ENCODE data around the gene TMEM127.
A peak's percentile ranks its signal among the peaks of the same experiment; 100 is the strongest.
"Not testable (repeated sequence)": the region's sequence is repeated elsewhere in the genome, so short reads cannot be mapped to it uniquely, and the experiment has no call there.

TMEM127 gene

GRCh38 chr2:96240341-96241038 is 25.3 kb downstream of the TMEM127 start:
- TF ChIP-seq POLR2A (IDR thresholded peaks at IDR 0.05; ENCODE audit: low read length) (no peak), GATA1 (IDR thresholded peaks at IDR 0.05; ENCODE audit: low read depth, low read length) (no peak)
- no peak for DNase-seq

GRCh38 chr2:96239745-96240264 is 26.0 kb downstream of the TMEM127 start:
- no peak for DNase-seq
- TF ChIP-seq GATA1 (IDR thresholded peaks at IDR 0.05; ENCODE audit: low read depth, low read length) (no peak), POLR2A (IDR thresholded peaks at IDR 0.05; ENCODE audit: low read length) (no peak)

GRCh38 chr2:96239091-96239490 is 26.7 kb downstream of the TMEM127 start:
- TF ChIP-seq POLR2A (IDR thresholded peaks at IDR 0.05; ENCODE audit: low read length) (no peak), GATA1 (IDR thresholded peaks at IDR 0.05; ENCODE audit: low read depth, low read length) (no peak)
- no peak for DNase-seq

DNA sequence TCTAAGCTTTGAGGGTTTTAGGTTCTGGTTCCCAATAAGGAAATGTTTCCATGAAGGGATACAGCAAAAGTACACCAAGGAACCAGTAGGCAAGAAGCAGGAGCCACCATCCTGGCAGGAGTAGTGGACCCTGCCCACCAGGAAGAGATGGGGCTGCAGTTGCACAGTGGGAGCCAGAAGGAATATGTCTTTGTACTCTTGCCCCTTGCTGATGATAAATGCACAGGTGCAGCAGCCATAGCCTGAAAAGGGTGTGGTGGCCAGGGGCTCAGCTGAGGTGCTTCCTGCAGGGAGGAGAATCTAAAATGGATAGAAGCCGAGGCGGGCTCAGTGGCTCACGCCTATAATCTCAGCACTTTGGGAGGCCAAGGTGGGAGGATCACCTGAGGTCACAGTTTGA is 27.5 kb downstream of the TMEM127 start:
- TF ChIP-seq POLR2A (IDR thresholded peaks at IDR 0.05; ENCODE audit: low read length) (no peak), GATA1 (IDR thresholded peaks at IDR 0.05; ENCODE audit: low read depth, low read length) (no peak)

DNA sequence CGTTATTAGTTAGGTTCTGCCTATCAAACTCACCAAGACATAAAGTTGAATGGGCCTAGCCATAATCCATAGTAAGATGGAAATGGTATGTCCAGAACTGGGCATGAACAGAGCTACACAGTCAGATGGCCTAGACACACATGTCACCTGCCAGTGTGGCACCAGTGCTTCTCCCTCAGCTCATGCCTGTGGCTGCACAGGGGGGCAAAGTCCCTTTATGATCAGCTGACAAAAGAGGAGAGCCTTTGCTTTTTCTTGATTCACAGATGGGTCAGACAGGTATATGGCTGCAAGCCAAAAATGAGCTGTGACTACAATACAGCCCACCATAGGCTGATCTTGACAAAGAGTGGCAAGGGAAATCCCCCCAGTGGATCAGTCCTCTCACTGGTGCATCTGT is 28.9 kb downstream of the TMEM127 start:
- no peak for DNase-seq

More for the DNA sequence above, 27.5 kb downstream of the TMEM127 start:
- no peak for DNase-seq

DNA sequence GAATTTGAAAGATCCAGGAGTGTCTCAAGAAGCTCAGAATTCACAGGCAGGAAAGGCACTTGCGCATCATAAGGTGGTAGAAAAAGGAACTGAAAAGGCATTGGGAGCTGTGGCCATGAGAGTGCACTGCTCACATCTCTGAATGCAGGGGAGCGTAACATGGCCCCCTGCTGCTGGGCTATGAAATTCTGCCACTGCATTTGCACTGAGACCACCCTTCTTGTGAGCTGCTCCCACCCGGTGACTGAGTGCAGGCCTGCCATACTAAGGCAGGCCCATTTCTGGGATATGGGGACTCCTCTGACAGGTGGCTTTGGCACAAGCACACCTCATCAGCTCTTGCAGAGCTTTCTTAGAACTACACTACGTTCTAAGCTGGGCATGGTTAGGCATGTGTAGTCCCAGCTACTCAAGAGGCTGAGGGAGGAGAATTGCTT is 31.9 kb downstream of the TMEM127 start:
- no peak for DNase-seq

More for the DNA sequence above, 28.9 kb downstream of the TMEM127 start:
- TF ChIP-seq POLR2A (IDR thresholded peaks at IDR 0.05; ENCODE audit: low read length) (no peak), GATA1 (IDR thresholded peaks at IDR 0.05; ENCODE audit: low read depth, low read length) (no peak)

DNA sequence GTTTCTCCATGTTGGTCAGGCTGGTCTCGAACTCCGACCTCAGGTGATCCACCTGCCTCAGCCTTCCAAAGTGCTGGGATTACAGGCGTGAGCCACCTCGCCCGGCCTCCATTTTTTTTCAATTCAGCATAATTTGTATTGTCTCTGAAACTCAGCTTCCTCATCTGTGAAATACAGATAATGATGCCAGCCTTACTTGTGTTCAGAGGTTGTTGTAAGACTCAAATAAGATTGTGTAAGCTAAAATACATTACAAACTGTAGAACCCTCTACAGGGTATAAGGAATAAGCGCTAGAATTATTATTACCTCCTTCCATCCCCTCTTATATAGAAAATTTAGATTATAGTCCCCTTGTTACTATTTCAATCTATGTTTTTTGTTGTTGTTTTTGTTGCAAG is 32.4 kb downstream of the TMEM127 start:
- TF ChIP-seq GATA1 (IDR thresholded peaks at IDR 0.05; ENCODE audit: low read depth, low read length) (no peak), POLR2A (IDR thresholded peaks at IDR 0.05; ENCODE audit: low read length) (no peak)
- DNase-seq = no peak

More for the DNA sequence above, 31.9 kb downstream of the TMEM127 start:
- TF ChIP-seq POLR2A (IDR thresholded peaks at IDR 0.05; ENCODE audit: low read length) = no peak

- no peak for TF ChIP-seq POLR2A (IDR thresholded peaks at IDR 0.05; ENCODE audit: low read length)
- no peak for TF ChIP-seq GATA1 (IDR thresholded peaks at IDR 0.05; ENCODE audit: low read depth, low read length)
- DNase-seq = no peak
Observed at GRCh38 chr2:96231316-96231715, 34.5 kb downstream of the TMEM127 start.

- TF ChIP-seq POLR2A (IDR thresholded peaks at IDR 0.05; ENCODE audit: low read length) (no peak), GATA1 (IDR thresholded peaks at IDR 0.05; ENCODE audit: low read depth, low read length) (no peak)
- peak; percentile 21 to 44 for DNase-seq
Observed at GRCh38 chr2:96225016-96225533, 40.7 kb downstream of the TMEM127 start.

DNA sequence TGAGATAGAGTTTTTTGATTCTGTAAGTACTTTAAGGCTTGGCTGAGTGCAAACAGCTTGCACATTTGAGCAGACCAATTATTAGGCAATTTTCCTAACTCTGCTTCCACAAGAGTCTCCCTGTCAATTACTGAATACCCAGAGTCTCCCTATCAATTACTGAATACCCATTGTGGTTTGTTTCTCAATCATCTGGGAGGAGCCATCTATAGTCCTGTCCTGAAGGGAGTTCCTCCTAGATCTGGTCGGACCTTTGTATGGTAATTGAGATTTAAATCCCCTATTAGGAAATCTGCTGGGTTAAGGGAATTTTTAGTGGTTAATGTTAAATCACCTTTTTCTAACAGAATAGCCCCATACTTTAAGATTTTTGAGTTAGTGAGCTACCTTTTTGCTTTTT is 44.7 kb downstream of the TMEM127 start:
- DNase-seq = not testable (repeated sequence)

DNA sequence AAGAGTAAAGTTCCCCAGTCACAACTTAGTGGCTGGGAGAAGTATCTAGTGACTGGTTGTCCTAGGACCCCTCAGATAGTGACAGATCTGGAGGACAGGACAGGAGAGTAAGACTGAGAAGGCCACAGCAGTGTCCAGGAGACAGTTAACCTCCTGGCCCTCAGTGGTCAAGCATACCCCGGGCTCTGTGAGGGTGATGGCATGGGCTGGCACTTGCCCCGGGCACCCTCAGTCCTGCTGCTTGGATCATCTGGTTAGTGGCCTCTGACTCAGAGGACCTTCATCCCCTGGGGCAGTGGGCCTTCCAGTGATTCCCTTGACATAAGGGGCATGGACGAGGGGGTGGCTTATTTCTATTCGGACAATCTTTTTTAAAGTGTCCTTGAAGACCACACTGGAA is 45.8 kb downstream of the TMEM127 start:
- not testable (repeated sequence) for DNase-seq

- TF ChIP-seq GATA1 (IDR thresholded peaks at IDR 0.05; ENCODE audit: low read depth, low read length) (no peak), POLR2A (IDR thresholded peaks at IDR 0.05; ENCODE audit: low read length) (no peak)
- DNase-seq = no peak
Observed at GRCh38 chr2:96218508-96219131, 47.2 kb downstream of the TMEM127 start.

- DNase-seq = no peak
- TF ChIP-seq POLR2A (IDR thresholded peaks at IDR 0.05; ENCODE audit: low read length) = no peak
- no peak for TF ChIP-seq GATA1 (IDR thresholded peaks at IDR 0.05; ENCODE audit: low read depth, low read length)
Observed at GRCh38 chr2:96214554-96214953, 51.2 kb downstream of the TMEM127 start.

DNA sequence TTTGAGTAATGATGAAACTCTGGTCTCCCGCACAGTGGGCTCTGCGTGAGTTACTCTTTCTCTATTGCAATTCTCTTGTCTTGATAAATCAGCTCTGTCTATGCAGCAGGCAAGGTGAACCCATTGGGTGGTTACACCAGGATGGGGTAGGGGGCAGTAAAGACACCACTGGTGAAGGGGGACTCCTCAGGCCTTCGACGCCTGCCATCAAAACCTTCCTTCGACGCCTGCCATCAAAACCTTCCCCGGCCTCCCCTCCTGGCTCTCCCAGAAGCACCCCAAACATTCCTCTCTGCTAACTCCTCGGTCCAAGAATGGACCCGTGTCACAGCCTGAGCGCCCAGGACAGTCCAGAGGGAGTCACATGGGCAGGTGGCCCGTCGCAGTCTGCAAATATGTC is 52.4 kb downstream of the TMEM127 start:
- TF ChIP-seq GATA1 (IDR thresholded peaks at IDR 0.05; ENCODE audit: low read depth, low read length) = no peak
- no peak for DNase-seq

GRCh38 chr2:96212339-96212738 is 53.5 kb downstream of the TMEM127 start:
- DNase-seq = no peak
- TF ChIP-seq GATA1 (IDR thresholded peaks at IDR 0.05; ENCODE audit: low read depth, low read length) = no peak
- no peak for TF ChIP-seq POLR2A (IDR thresholded peaks at IDR 0.05; ENCODE audit: low read length)

All from erythroblast (primary cell).